ENCODE measurements around the gene IGF2BP3.

Gene IGF2BP3

DNA sequence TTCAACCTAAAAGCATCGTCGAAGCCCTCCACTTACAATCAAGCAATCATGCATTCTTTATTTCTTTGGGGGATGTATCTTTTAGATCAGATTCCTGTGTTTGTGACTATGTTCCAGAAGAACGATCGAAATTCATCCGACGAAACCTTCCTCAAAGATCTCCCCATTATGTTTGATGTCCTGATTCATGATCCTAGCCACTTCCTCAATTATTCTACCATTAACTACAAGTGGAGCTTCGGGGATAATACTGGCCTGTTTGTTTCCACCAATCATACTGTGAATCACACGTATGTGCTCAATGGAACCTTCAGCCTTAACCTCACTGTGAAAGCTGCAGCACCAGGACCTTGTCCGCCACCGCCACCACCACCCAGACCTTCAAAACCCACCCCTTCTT lies 209.9 kb downstream of the IGF2BP3 start:
- Histone ChIP-seq H3K27me3 (ENCODE audit: control insufficient read depth in 1 of 2, insufficient read depth in 2 of 2, low read length in 2 of 2) (no peaks in the 10 kb centered on the region), H3K4me3 (ENCODE audit: low read length in 2 of 2) (no peak overlapping the region), H3K4me1 (ENCODE audit: control insufficient read depth, insufficient read depth, low read length) (no peaks in the 10 kb centered on the region), H3K9me3 (ENCODE audit: control insufficient read depth in 2 of 2, low read length in 2 of 2) (no peaks in the 10 kb centered on the region), H3K9ac (ENCODE audit: low read length in 2 of 2) (no peak overlapping the region), H3K27ac (ENCODE audit: low read length) (no peak overlapping the region), H3K36me3 (ENCODE audit: control insufficient read depth in 2 of 2, insufficient read depth in 2 of 2, low read length in 2 of 2) (no peaks in the 10 kb centered on the region)

All from stomach smooth muscle (tissue), 2 donors.